ENCODE data around the gene SMTNL2.

DNA sequence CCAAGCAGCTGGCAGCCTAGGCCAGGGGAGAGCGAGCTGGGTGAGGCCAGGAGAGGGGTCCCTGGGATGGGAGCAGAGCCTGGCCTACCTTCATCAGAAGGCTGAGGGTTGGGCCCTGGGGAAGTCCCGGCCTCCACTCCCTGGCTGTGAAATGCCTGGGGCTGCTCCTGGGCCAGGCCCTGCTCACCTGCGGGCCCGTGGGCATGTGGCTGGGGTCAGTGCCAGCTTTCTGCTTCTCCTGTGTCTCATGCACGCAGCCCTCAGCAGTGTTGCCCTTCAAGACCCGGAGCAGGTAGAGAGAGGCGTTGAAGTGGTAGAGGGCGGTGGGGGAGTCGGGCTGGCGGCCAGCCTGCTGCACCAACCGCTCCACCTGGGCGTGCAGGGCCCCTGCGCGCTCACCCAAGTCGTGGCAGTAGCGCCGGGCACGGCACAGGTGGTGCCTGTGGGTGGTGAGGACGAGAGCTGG is 41.6 kb upstream of the SMTNL2 start:
- TF ChIP-seq CTCF (conservative IDR thresholded peaks at IDR 0.05; ENCODE audit: low read depth, low read length), result no peak
- no peak for TF ChIP-seq POLR2A (IDR thresholded peaks at IDR 0.05; ENCODE audit: low read depth, low read length)
- TF ChIP-seq, protein P1, sequence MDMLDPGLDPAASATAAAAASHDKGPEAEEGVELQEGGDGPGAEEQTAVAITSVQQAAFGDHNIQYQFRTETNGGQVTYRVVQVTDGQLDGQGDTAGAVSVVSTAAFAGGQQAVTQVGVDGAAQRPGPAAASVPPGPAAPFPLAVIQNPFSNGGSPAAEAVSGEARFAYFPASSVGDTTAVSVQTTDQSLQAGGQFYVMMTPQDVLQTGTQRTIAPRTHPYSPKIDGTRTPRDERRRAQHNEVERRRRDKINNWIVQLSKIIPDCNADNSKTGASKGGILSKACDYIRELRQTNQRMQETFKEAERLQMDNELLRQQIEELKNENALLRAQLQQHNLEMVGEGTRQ (IDR thresholded peaks at IDR 0.05; ENCODE audit: low read depth, low read length), result no peak
- no peak for TF ChIP-seq MXI1 (IDR thresholded peaks at IDR 0.05; ENCODE audit: borderline replicate concordance, low read depth, low read length)
- no peak for TF ChIP-seq RFX5 (IDR thresholded peaks at IDR 0.05; ENCODE audit: low read depth, low read length)
- TF ChIP-seq, protein P2, sequence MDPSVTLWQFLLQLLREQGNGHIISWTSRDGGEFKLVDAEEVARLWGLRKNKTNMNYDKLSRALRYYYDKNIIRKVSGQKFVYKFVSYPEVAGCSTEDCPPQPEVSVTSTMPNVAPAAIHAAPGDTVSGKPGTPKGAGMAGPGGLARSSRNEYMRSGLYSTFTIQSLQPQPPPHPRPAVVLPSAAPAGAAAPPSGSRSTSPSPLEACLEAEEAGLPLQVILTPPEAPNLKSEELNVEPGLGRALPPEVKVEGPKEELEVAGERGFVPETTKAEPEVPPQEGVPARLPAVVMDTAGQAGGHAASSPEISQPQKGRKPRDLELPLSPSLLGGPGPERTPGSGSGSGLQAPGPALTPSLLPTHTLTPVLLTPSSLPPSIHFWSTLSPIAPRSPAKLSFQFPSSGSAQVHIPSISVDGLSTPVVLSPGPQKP (IDR thresholded peaks at IDR 0.05; ENCODE audit: borderline replicate concordance, low read depth, low read length), result no peak

Data from IMR-90 (cell line).